ENCODE data around the gene CD8B.

CD8B gene

DNA sequence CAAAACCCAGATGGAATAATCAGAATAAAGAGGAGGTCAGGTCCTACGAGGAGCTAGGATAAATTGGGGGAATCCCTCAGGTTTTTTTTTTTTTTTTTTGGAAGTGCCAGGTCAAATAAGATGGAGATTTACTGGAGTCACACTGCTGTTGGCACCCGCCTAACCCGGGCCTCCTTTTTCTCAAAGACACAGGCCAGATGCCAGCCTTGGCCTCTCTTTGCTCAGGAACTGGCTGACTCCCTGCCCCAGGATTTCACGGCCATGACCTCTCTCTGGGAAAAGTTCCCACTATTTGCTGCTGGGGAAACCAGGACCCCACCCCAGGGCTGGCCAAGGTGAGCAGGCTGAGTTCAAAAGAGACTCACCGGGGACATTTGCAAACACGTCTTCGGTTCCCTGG, 73.5 kb downstream of the CD8B start:
- Histone ChIP-seq H3K27me3 (ENCODE audit: control insufficient read depth, insufficient read depth, low read length, poor library complexity, severe bottlenecking) (peaks cover 63% of the 10 kb centered on the region), H3K4me1 (ENCODE audit: control insufficient read depth, insufficient read depth, low read length) (peaks cover 7% of the 10 kb centered on the region), H3K9me3 (ENCODE audit: control insufficient read depth, low read length) (no peaks in the 10 kb centered on the region), H3K4me3 (ENCODE audit: insufficient read depth, low read depth, low read length) (no peak overlapping the region), H3K36me3 (ENCODE audit: control insufficient read depth, insufficient read depth, low read length) (no peaks in the 10 kb centered on the region), H3K27ac (ENCODE audit: insufficient read depth, low read depth, low read length, poor library complexity, severe bottlenecking) (no peak overlapping the region)
- 80 to 81% methylated on average over 7 of the region's 7 CpGs for WGBS, 2 experiments

DNA sequence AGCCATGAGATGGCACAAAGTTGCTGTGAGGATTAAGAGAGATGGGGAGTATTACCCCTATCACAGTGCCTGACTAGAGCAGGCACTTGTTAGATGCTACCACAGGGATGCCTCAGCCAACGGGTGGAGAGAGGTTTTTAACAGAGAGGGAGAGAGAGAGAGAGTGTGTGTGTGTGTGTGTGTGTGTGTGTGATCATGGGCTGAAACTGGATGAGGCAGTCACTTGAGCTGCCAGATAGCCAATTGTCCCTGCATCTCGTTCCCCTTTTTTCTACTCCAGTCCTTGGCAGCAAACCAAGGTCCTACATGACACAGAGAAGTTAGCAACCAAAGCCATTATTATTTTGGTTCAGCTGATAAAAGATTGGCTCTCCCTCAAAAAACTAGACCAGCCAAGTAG, 74.0 kb downstream of the CD8B start:
- Histone ChIP-seq H3K4me3 (ENCODE audit: insufficient read depth, low read depth, low read length) (no peak overlapping the region), H3K27me3 (ENCODE audit: control insufficient read depth, insufficient read depth, low read length, poor library complexity, severe bottlenecking) (peaks cover 58% of the 10 kb centered on the region), H3K9me3 (ENCODE audit: control insufficient read depth, low read length) (no peaks in the 10 kb centered on the region), H3K4me1 (ENCODE audit: control insufficient read depth, insufficient read depth, low read length) (peaks cover 7% of the 10 kb centered on the region), H3K27ac (ENCODE audit: insufficient read depth, low read depth, low read length, poor library complexity, severe bottlenecking) (no peak overlapping the region), H3K36me3 (ENCODE audit: control insufficient read depth, insufficient read depth, low read length) (no peaks in the 10 kb centered on the region)
- 65 to 74% methylated on average over 2 of the region's 2 CpGs for WGBS, 2 experiments

DNA sequence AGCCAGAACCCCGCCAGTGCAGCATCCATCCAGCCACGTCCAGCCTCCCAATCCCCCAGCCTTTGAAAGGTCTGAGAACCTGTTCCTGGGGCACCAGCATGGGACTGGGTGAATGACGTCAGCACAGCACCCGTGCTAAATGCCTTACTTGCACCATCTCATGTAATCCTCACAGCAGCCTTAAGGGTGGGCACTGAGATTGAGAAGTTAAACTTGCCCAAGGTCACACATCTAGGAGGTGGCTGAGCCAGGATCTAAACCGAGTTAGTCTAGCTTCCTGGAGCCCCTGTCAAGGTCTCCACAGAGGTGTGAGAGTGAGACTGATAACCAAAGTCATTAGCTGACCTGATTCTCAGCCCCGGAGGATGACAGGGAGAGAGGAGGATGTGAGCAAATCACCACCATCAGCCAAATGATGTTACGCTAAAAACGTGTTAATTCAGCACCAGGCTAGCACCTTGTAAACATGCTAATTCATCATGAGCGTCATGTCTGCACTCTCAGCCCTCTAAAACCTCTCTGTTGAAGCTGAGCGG, 75.6 kb downstream of the CD8B start:
- Histone ChIP-seq H3K4me3 (ENCODE audit: insufficient read depth, low read depth, low read length) (no peak overlapping the region), H3K27me3 (ENCODE audit: control insufficient read depth, insufficient read depth, low read length, poor library complexity, severe bottlenecking) (peaks cover 42% of the 10 kb centered on the region), H3K36me3 (ENCODE audit: control insufficient read depth, insufficient read depth, low read length) (no peaks in the 10 kb centered on the region), H3K4me1 (ENCODE audit: control insufficient read depth, insufficient read depth, low read length) (peaks cover 3% of the 10 kb centered on the region), H3K9me3 (ENCODE audit: control insufficient read depth, low read length) (no peaks in the 10 kb centered on the region), H3K27ac (ENCODE audit: insufficient read depth, low read depth, low read length, poor library complexity, severe bottlenecking) (no peak overlapping the region)
- WGBS, 2 experiments: 83 to 84% methylated on average over 10 of the region's 10 CpGs

DNA sequence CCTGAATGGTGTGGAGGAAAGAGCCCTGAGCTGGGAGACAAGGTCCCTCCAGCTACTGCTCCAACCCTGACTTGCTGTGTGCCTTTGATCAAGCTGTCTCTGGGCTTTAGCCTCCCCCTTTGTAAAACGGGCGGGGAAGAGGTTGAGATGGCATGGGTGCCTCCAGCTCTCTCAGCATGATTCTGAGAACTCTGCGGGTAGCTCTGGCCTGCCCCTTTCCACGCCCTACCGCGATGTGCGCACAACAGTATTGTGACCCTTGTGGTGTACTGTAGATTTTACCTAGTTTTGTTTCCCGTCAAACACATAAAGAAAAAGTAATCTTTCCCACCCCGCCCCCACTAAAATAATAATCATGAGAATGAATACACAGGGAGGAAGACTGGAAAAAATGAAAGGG, 76.2 kb downstream of the CD8B start:
- Histone ChIP-seq H3K27ac (ENCODE audit: insufficient read depth, low read depth, low read length, poor library complexity, severe bottlenecking) (no peak overlapping the region), H3K4me3 (ENCODE audit: insufficient read depth, low read depth, low read length) (no peak overlapping the region), H3K4me1 (ENCODE audit: control insufficient read depth, insufficient read depth, low read length) (peaks cover 3% of the 10 kb centered on the region), H3K36me3 (ENCODE audit: control insufficient read depth, insufficient read depth, low read length) (no peaks in the 10 kb centered on the region), H3K27me3 (ENCODE audit: control insufficient read depth, insufficient read depth, low read length, poor library complexity, severe bottlenecking) (peaks cover 35% of the 10 kb centered on the region), H3K9me3 (ENCODE audit: control insufficient read depth, low read length) (no peaks in the 10 kb centered on the region)
- 95 to 96% methylated on average over 7 to 9 of the region's 9 CpGs for WGBS, 2 experiments

DNA sequence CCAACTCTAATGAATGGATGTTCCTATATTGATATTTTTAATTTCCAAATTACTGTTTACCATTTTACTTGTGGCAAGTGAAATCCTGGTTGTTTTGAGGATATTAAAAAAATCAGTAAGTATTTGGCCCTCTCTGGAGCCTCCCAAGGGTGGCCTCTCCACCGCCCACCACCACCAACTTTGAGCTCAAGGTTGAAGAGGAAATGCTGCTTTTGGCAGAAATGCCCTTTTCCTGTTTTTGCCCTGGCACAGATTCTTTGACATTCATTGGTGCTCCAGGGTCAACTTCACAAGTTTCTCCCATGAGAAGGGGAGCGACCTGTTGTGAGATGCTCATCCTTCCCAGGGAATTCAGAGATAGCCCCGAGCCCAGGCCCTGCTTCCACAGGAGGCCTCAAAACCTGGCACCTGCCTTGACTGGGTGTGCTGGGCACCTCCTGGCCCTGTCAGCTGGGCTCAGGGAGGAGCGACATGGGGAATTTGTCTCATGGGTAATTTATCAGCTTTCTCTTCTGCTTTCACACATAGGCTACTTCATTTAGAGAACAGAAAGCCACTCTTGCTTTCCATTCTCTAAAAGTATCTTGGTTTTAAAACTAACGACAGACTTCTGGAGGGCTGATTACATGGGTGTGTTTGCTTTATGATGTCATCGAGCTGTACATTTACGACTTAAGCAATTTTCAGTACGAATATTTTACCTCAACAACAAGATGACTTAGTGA, 77.9 kb downstream of the CD8B start:
- Histone ChIP-seq H3K9me3 (ENCODE audit: control insufficient read depth, low read length) (no peaks in the 10 kb centered on the region), H3K36me3 (ENCODE audit: control insufficient read depth, insufficient read depth, low read length) (no peaks in the 10 kb centered on the region), H3K4me3 (ENCODE audit: insufficient read depth, low read depth, low read length) (no peak overlapping the region), H3K4me1 (ENCODE audit: control insufficient read depth, insufficient read depth, low read length) (no peaks in the 10 kb centered on the region), H3K27me3 (ENCODE audit: control insufficient read depth, insufficient read depth, low read length, poor library complexity, severe bottlenecking) (peaks cover 19% of the 10 kb centered on the region), H3K27ac (ENCODE audit: insufficient read depth, low read depth, low read length, poor library complexity, severe bottlenecking) (no peak overlapping the region)
- 96 to 97% methylated on average over 8 of the region's 8 CpGs for WGBS, 2 experiments

DNA sequence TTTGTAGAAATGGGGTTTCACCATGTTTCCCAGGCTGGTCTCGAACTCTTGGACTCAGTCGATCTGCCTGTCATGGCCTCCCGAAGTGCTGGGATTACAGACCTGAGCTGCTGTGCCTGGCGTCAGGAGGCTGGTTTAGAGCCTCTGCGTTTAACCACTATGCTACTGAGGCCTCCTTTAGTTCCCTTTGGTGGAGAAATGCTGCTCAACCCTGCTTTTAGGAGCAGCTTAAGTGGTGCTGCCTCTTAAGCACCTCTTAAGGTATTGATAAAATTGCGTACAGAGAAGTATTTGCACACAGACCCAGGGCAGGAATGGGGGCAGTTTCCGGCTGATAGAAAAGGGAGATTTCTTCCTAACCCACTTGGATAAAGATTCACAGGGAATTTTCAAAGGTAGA, 78.9 kb downstream of the CD8B start:
- 88 to 89% methylated on average over 7 of the region's 7 CpGs for WGBS, 2 experiments
- no peak overlapping the region for H3K27ac ChIP-seq (ENCODE audit: insufficient read depth, low read depth, low read length, poor library complexity, severe bottlenecking)
- H3K4me1 ChIP-seq (ENCODE audit: control insufficient read depth, insufficient read depth, low read length): no peaks in the 10 kb centered on the region
- peaks cover 8% of the 10 kb centered on the region for H3K27me3 ChIP-seq (ENCODE audit: control insufficient read depth, insufficient read depth, low read length, poor library complexity, severe bottlenecking)
- H3K4me3 ChIP-seq (ENCODE audit: insufficient read depth, low read depth, low read length): no peak overlapping the region
- no peaks in the 10 kb centered on the region for H3K9me3 ChIP-seq (ENCODE audit: control insufficient read depth, low read length)
- H3K36me3 ChIP-seq (ENCODE audit: control insufficient read depth, insufficient read depth, low read length): no peaks in the 10 kb centered on the region

DNA sequence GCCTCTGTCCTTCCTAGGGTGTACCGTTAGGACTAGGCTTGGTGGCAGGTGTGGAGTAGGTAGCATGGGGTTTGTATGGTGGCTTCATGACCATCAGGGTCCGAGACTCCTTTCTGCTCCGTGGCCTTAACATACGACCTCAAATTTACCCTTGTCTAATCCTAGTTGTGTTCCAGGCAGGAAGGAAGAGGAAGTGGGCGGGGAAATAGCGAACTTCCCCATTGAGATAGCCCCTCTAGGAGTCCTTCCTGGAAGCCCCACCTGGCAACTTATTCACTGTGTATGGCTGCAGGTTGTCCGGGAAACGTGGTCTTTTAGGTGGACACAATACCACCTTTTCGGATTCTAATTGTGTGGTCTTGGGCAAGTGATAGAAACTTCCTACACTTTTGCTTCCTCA, 80.3 kb downstream of the CD8B start:
- WGBS, 2 experiments: 88 to 95% methylated on average over 7 to 9 of the region's 9 CpGs
- Histone ChIP-seq H3K36me3 (ENCODE audit: control insufficient read depth, insufficient read depth, low read length) (no peaks in the 10 kb centered on the region), H3K27ac (ENCODE audit: insufficient read depth, low read depth, low read length, poor library complexity, severe bottlenecking) (no peak overlapping the region), H3K4me1 (ENCODE audit: control insufficient read depth, insufficient read depth, low read length) (no peaks in the 10 kb centered on the region), H3K27me3 (ENCODE audit: control insufficient read depth, insufficient read depth, low read length, poor library complexity, severe bottlenecking) (no peaks in the 10 kb centered on the region), H3K9me3 (ENCODE audit: control insufficient read depth, low read length) (no peaks in the 10 kb centered on the region), H3K4me3 (ENCODE audit: insufficient read depth, low read depth, low read length) (no peak overlapping the region)

DNA sequence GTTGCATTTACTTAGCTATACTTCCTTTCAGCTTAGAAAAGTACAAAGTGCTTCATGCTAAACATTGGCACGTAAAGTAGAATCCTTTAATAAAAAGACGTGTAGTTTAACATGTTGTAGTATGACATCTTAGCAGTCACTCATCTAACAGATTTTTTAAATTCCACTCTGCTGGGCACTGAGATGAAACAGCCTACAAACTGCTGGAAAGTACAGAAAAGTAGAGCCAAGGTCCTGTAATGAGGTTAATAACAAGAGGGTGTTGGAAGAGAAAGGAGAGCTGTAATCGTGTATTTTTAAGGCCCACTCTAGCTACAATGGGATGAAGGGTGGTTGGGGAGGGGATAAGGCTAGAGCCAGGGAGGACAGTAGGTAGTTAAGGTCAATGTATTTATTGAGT, 81.7 kb downstream of the CD8B start:
- Histone ChIP-seq H3K27ac (ENCODE audit: insufficient read depth, low read depth, low read length, poor library complexity, severe bottlenecking) (no peak overlapping the region), H3K27me3 (ENCODE audit: control insufficient read depth, insufficient read depth, low read length, poor library complexity, severe bottlenecking) (no peaks in the 10 kb centered on the region), H3K36me3 (ENCODE audit: control insufficient read depth, insufficient read depth, low read length) (no peaks in the 10 kb centered on the region), H3K9me3 (ENCODE audit: control insufficient read depth, low read length) (no peaks in the 10 kb centered on the region), H3K4me1 (ENCODE audit: control insufficient read depth, insufficient read depth, low read length) (no peaks in the 10 kb centered on the region), H3K4me3 (ENCODE audit: insufficient read depth, low read depth, low read length) (no peak overlapping the region)
- WGBS, 2 experiments: 86 to 89% methylated on average over 1 to 2 of the region's 3 CpGs

DNA sequence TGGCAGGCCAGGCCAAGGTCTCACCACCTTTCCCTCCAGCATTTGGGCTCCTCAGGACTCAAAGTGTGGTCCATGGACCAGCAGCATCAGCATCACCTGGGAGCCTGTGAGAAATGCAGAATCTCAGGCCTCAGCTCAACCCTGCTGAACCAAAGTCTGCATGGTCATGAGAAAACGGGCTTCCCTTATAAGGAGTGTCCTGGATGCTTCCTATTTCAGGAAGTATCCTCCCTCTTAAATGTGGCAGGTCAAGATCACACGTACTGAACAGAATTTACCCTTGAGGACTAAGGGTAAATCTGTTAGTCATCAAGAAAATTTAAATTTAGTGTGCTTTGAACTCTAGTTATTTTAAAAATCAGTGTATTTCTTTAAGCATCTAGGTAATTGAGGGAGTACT, 82.7 kb downstream of the CD8B start:
- Histone ChIP-seq H3K36me3 (ENCODE audit: control insufficient read depth, insufficient read depth, low read length) (no peaks in the 10 kb centered on the region), H3K4me3 (ENCODE audit: insufficient read depth, low read depth, low read length) (no peak overlapping the region), H3K9me3 (ENCODE audit: control insufficient read depth, low read length) (no peaks in the 10 kb centered on the region), H3K27ac (ENCODE audit: insufficient read depth, low read depth, low read length, poor library complexity, severe bottlenecking) (no peak overlapping the region), H3K4me1 (ENCODE audit: control insufficient read depth, insufficient read depth, low read length) (peaks cover 7% of the 10 kb centered on the region), H3K27me3 (ENCODE audit: control insufficient read depth, insufficient read depth, low read length, poor library complexity, severe bottlenecking) (no peaks in the 10 kb centered on the region)
- WGBS, 2 experiments: 81 to 83% methylated on average over 2 of the region's 2 CpGs

DNA sequence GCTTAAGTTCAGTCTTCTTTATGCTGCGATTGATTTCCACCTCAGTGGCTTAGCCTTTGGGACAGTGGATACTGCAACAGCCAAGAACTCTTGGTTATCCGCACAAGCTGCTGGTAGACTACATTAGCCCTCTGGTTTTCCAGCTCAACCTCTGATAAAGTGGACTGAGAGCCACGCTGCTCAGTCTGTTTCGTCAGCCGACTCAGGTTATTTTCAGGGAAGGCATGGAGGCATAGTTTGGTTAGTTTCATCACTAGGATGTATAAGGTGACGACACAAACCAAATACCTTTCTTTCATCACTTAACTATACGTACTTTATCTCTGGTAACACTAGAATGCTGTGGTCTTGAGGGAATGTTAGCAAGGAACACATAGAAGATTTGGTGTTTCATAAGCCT, 85.2 kb downstream of the CD8B start:
- 96 to 97% methylated on average over 5 to 6 of the region's 7 CpGs for whole genome bisulfite sequencing, 2 experiments
- Histone ChIP-seq H3K27ac (ENCODE audit: insufficient read depth, low read depth, low read length, poor library complexity, severe bottlenecking) (no peak overlapping the region), H3K9me3 (ENCODE audit: control insufficient read depth, low read length) (no peaks in the 10 kb centered on the region), H3K27me3 (ENCODE audit: control insufficient read depth, insufficient read depth, low read length, poor library complexity, severe bottlenecking) (no peaks in the 10 kb centered on the region), H3K4me1 (ENCODE audit: control insufficient read depth, insufficient read depth, low read length) (peaks cover 11% of the 10 kb centered on the region), H3K36me3 (ENCODE audit: control insufficient read depth, insufficient read depth, low read length) (no peaks in the 10 kb centered on the region), H3K4me3 (ENCODE audit: insufficient read depth, low read depth, low read length) (no peak overlapping the region)
